ENCODE results near the gene HAUS6. TPM values are rescaled to one million over a fixed set of nuclear protein-coding genes. Genes with fewer than 3 reads are reported as not detected.

The HAUS6 gene
- polyA plus RNA-seq, 1 donor (not counting 4 experiments of a cell fraction or from before 2014, with no cell fraction given): 15.7 TPM

DNA sequence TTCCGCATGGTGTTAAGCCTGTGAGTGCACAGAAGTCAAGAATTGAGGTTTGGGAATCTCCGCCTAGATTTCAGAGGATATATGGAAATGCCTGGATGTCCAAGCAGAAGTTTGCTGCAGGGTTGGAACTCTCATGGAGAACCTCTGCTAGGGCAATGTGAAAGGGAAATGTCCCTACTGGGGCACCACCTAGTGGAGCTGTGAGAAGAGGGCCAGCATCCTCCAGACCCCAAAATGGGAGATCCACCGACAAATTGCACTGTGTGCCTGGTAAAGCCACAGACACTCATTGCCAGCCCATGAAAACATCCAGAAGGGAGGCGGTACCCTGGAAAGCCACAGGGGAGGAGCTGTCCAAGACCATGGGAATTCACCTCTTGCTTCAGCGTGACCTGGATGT lies 66.1 kb downstream of the HAUS6 start:
- Histone ChIP-seq H3K36me3 (ENCODE audit: control insufficient read depth in 2 of 2, extremely low read depth in 1 of 2, insufficient read depth in 2 of 2, low read length in 2 of 2) (no peaks in the 10 kb centered on the region), H3K4me3 (ENCODE audit: control insufficient read depth in 2 of 3, extremely low read depth in 1 of 3, insufficient read depth in 2 of 3, low read depth in 1 of 3, low read length in 3 of 3) (no peak overlapping the region), H3K9ac (ENCODE audit: control insufficient read depth, extremely low read depth, insufficient read depth, low read length) (no peak overlapping the region), H2AFZ (ENCODE audit: control insufficient read depth, low read length) (no peak overlapping the region), H3K79me2 (ENCODE audit: control insufficient read depth, insufficient read depth, low read length) (no peaks in the 10 kb centered on the region), H3K4me1 (ENCODE audit: control insufficient read depth, extremely low read depth, insufficient read depth, low read length) (no peaks in the 10 kb centered on the region), H3K9me1 (ENCODE audit: control insufficient read depth, extremely low read depth, insufficient read depth, low read length) (no peaks in the 10 kb centered on the region), H3K27me3 (ENCODE audit: control insufficient read depth, extremely low read depth, insufficient read depth, low read length) (no peaks in the 10 kb centered on the region), H3K27ac (ENCODE audit: control insufficient read depth, insufficient read depth, low read length) (no peak overlapping the region), H4K20me1 (ENCODE audit: control insufficient read depth, extremely low read depth, insufficient read depth, low read length) (no peaks in the 10 kb centered on the region), H3K4me2 (ENCODE audit: control insufficient read depth, extremely low read depth, insufficient read depth, low read depth, low read length) (no peak overlapping the region), H3K9me3 (ENCODE audit: control insufficient read depth, low read depth, low read length) (no peaks in the 10 kb centered on the region)
- DNase-seq (ENCODE audit: low read depth, low spot score) (no peak), FAIRE-seq (no peak)
- no peak for TF ChIP-seq CTCF (optimal IDR thresholded peaks at IDR 0.05 in 1 of 3, IDR thresholded peaks at IDR 0.05 in 1 of 3, conservative IDR thresholded peaks at IDR 0.05 in 1 of 3; ENCODE audit: extremely low read depth in 1 of 3, insufficient read depth in 2 of 3, low read length in 3 of 3)
- TF ChIP-seq EZH2 (IDR thresholded peaks at IDR 0.05; ENCODE audit: low read length): no peak
- dilution Hi-C loops (cut with MboI; ENCODE audit: extremely low pct_ligation_motif_present, low sequenced_read_pairs): no loop called here

- peak within 1 kb of the TSS; percentile 19 for H3K4me2 ChIP-seq (ENCODE audit: control insufficient read depth, extremely low read depth, insufficient read depth, low read depth, low read length)
- dilution Hi-C loops (cut with MboI; ENCODE audit: extremely low pct_ligation_motif_present, low sequenced_read_pairs): no loop called here
- DNase-seq (ENCODE audit: low read depth, low spot score) (no peak), FAIRE-seq (no peak)
- no peak within 1 kb of the TSS for H2AFZ ChIP-seq (ENCODE audit: control insufficient read depth, low read length)
- TF ChIP-seq CTCF (optimal IDR thresholded peaks at IDR 0.05 in 1 of 3, IDR thresholded peaks at IDR 0.05 in 1 of 3, conservative IDR thresholded peaks at IDR 0.05 in 1 of 3; ENCODE audit: extremely low read depth in 1 of 3, insufficient read depth in 2 of 3, low read length in 3 of 3) (no peak), EZH2 (IDR thresholded peaks at IDR 0.05; ENCODE audit: low read length) (no peak)
- no peaks in the 10 kb centered on the region for H3K36me3 ChIP-seq (ENCODE audit: control insufficient read depth in 2 of 2, extremely low read depth in 1 of 2, insufficient read depth in 2 of 2, low read length in 2 of 2)
- no peaks in the 10 kb centered on the region for H3K4me1 ChIP-seq (ENCODE audit: control insufficient read depth, extremely low read depth, insufficient read depth, low read length)
- no peak within 1 kb of the TSS for H3K4me3 ChIP-seq (ENCODE audit: control insufficient read depth in 2 of 3, extremely low read depth in 1 of 3, insufficient read depth in 2 of 3, low read depth in 1 of 3, low read length in 3 of 3)
- H3K9me3 ChIP-seq (ENCODE audit: control insufficient read depth, low read depth, low read length): no peaks in the 10 kb centered on the region
- H3K9ac ChIP-seq (ENCODE audit: control insufficient read depth, extremely low read depth, insufficient read depth, low read length): no peak within 1 kb of the TSS
- H3K27ac ChIP-seq (ENCODE audit: control insufficient read depth, insufficient read depth, low read length): no peak within 1 kb of the TSS
- no peaks in the 10 kb centered on the region for H3K27me3 ChIP-seq (ENCODE audit: control insufficient read depth, extremely low read depth, insufficient read depth, low read length)
- no peaks in the 10 kb centered on the region for H3K79me2 ChIP-seq (ENCODE audit: control insufficient read depth, insufficient read depth, low read length)
- H3K9me1 ChIP-seq (ENCODE audit: control insufficient read depth, extremely low read depth, insufficient read depth, low read length): no peaks in the 10 kb centered on the region
- no peaks in the 10 kb centered on the region for H4K20me1 ChIP-seq (ENCODE audit: control insufficient read depth, extremely low read depth, insufficient read depth, low read length)
Measured at GRCh38 chr9:19033015-19033414, 69.7 kb downstream of the HAUS6 start, which contains the start of gene SAXO1. SAXO1 (minus strand) TSS chr9:19033209; CDS start chr9:19032908, 301 bp downstream.

All from keratinocyte (primary cell).